HCT116 (cell line): ENCODE measurements around the gene VPS33B. TPM values are rescaled to one million over a fixed set of nuclear protein-coding genes. Genes with fewer than 3 reads are reported as not detected.

Experiments
- ATAC-seq: fragments of 200-7000 bp; cut with Tn5 transposase; 2 replicates; pipeline ENCODE4 v1.9.1; 2020; ENCODE audit warnings: mild to moderate bottlenecking, moderate library complexity
- BruUV-seq: library from RNA; stranded (reverse); fragments of 400-500 nt; replicated peaks from 2 replicates; lab custom pipeline; 2021; lab: Mats Ljungman, UMichigan
- CTCF ChIA-PET: fragments of 300-600 bp; sonication (Branson Sonifier 250); formaldehyde crosslinking; loops from one replicate; lab custom pipeline; 2021; ENCODE audit warnings: antibody characterized with exemption; lab: Charles Lee
- POLR2A ChIA-PET: fragments of 300-600, 350-600 bp; sonication (Branson Sonifier 250); formaldehyde crosslinking; loops from one replicate; lab custom pipeline; 2021; ENCODE audit warnings: antibody characterized with exemption; lab: Charles Lee
- RAD21 ChIA-PET, 2 experiments: fragments of 300-600 bp; sonication (Branson Sonifier 250); formaldehyde crosslinking; loops; one replicate each; lab custom pipeline; 2023; ENCODE audit warnings: low total read pairs in 2 of 2; ENCODE audit not compliant: uncharacterized antibody in 2 of 2, unreplicated experiment in 2 of 2, low non-redundant PET in 1 of 2; lab: Charles Lee
- DNase-seq: peaks from one replicate; pipeline ENCODE4 v3.0.0-alpha.2; 2010; ENCODE audit warnings: low read depth, low spot score
- H2AFZ ChIP-seq: fragments of 200-600 bp; shearing (Covaris generic), sonication (generic); 2 replicates; pipeline ENCODE4 v1.6.1; 2017; ENCODE audit warnings: low read depth, mixed run types, mixed read lengths, antibody characterized with exemption, low read length; ENCODE audit not compliant: poor library complexity, severe bottlenecking
- H3K27ac ChIP-seq: 2 replicates; pipeline ENCODE4 v1.5.1; 2012; ENCODE audit warnings: low read depth, low read length
- H3K27me3 ChIP-seq: fragments of 200-600 bp; sonication (generic); 2 replicates; pipeline ENCODE4 v1.6.1; 2016; ENCODE audit warnings: mixed run types, low read length, mixed read lengths; ENCODE audit not compliant: insufficient read depth
- H3K36me3 ChIP-seq, 2 experiments: fragments of 200-500 bp in 1 of 2; fragments of 200-600 bp in 1 of 2; sonication (Bioruptor generic) in 1 of 2; sonication (generic) in 1 of 2; 2 replicates each; pipeline versions ENCODE4 v1.5.1 to v1.6.1; 2014 to 2016; ENCODE audit warnings: low read length in 2 of 2, inconsistent platforms in 1 of 2, mixed read lengths in 1 of 2, mixed run types in 1 of 2; ENCODE audit not compliant: insufficient read depth in 2 of 2, control insufficient read depth in 1 of 2
- H3K4me1 ChIP-seq, 2 experiments: fragments of 200-600 bp in 1 of 2; sonication (generic) in 1 of 2; 2 replicates each; pipeline versions ENCODE4 v1.5.1 to v1.6.1; 2012 to 2017; ENCODE audit warnings: low read length in 2 of 2, inconsistent platforms in 1 of 2, mild to moderate bottlenecking in 1 of 2, mixed read lengths in 1 of 2, mixed run types in 1 of 2, moderate library complexity in 1 of 2; ENCODE audit not compliant: insufficient read depth in 2 of 2, control insufficient read depth in 1 of 2
- H3K4me2 ChIP-seq: fragments of 200-600 bp; sonication (generic); 2 replicates; pipeline ENCODE4 v1.6.1; 2017; ENCODE audit warnings: mixed run types, low read length, mixed read lengths
- H3K4me3 ChIP-seq, 2 experiments: fragments of 200-600 bp in 1 of 2; sonication (generic) in 1 of 2; replicated peaks in 1 of 2; 2 replicates each; pipeline ENCODE4 v1.5.1; 2011 to 2016; ENCODE audit warnings: low read length in 2 of 2, control low read depth in 1 of 2, low read depth in 1 of 2, mild to moderate bottlenecking in 1 of 2, mixed read lengths in 1 of 2, mixed run types in 1 of 2
- H3K79me2 ChIP-seq: fragments of 200-600 bp; sonication (generic); 2 replicates; pipeline ENCODE4 v1.6.1; 2017; ENCODE audit warnings: mild to moderate bottlenecking, mixed run types, low read length, moderate library complexity, mixed read lengths; ENCODE audit not compliant: insufficient read depth
- H3K9ac ChIP-seq: fragments of 200-600 bp; sonication (generic); 2 replicates; pipeline ENCODE4 v1.6.1; 2016; ENCODE audit warnings: low read length, mixed read lengths
- H3K9me2 ChIP-seq: fragments of 200-600 bp; sonication (generic), shearing (Covaris generic); 2 replicates; pipeline ENCODE4 v1.6.1; 2017; ENCODE audit warnings: mixed run types, mild to moderate bottlenecking, moderate library complexity; ENCODE audit not compliant: insufficient read depth
- H3K9me3 ChIP-seq, 2 experiments: fragments of 200-500 bp in 1 of 2; fragments of 200-600 bp in 1 of 2; sonication (Bioruptor generic) in 1 of 2; sonication (generic) in 1 of 2; 2 replicates each; pipeline ENCODE4 v1.6.1; 2014 to 2017; ENCODE audit warnings: low read length in 2 of 2, mixed read lengths in 2 of 2, inconsistent platforms in 1 of 2, low read depth in 1 of 2, mild to moderate bottlenecking in 1 of 2, mixed run types in 1 of 2, moderate library complexity in 1 of 2; ENCODE audit not compliant: control insufficient read depth in 1 of 2, insufficient read depth in 1 of 2
- H4K20me1 ChIP-seq: fragments of 200-600 bp; sonication (generic), shearing (Covaris generic); 2 replicates; pipeline ENCODE4 v1.6.1; 2017; ENCODE audit warnings: mixed run types, mild to moderate bottlenecking, moderate library complexity; ENCODE audit not compliant: insufficient read depth
- CEBPB ChIP-seq: IDR thresholded peaks from 2 replicates; pipeline ENCODE4 v1.6.1; 2012; ENCODE audit warnings: low read depth
- EZH2phosphoT487 ChIP-seq: fragments of 200-600 bp; IDR thresholded peaks from 2 replicates; pipeline ENCODE4 v1.6.1; 2018; ENCODE audit warnings: antibody characterized with exemption, borderline replicate concordance
- FOSL1 ChIP-seq: IDR thresholded peaks from 2 replicates; pipeline ENCODE4 v1.6.1; 2012; ENCODE audit warnings: low read depth
- JUND ChIP-seq: IDR thresholded peaks from 2 replicates; pipeline ENCODE4 v1.6.1; 2012
- MAX ChIP-seq: IDR thresholded peaks from 2 replicates; pipeline ENCODE4 v1.6.1; 2012
- TCF7L2 ChIP-seq: IDR thresholded peaks from 2 replicates; pipeline ENCODE4 v1.7.0; 2011; ENCODE audit warnings: borderline replicate concordance, inconsistent platforms; ENCODE audit not compliant: insufficient read depth, insufficient read length; ENCODE audit errors: extremely low read depth
- YY1 ChIP-seq: IDR thresholded peaks from 2 replicates; pipeline ENCODE4 v1.6.1; 2011; ENCODE audit warnings: low read length, low read depth, moderate library complexity, mild to moderate bottlenecking; ENCODE audit not compliant: insufficient replicate concordance; ENCODE audit errors: extremely low read depth
- ZBTB33 ChIP-seq: IDR thresholded peaks from 2 replicates; pipeline ENCODE4 v1.6.1; 2011; ENCODE audit warnings: mild to moderate bottlenecking, low read length, moderate library complexity; ENCODE audit not compliant: insufficient replicate concordance; ENCODE audit errors: extremely low read depth
- intact Hi-C: fragments of 100-400 bp; cut with micrococcal nuclease; formaldehyde crosslinking; loops from 2 replicates; pipeline ENCODE4 v1.10.0; 2022
- total RNA-seq: library from RNA; stranded (reverse); gene quantifications from one replicate; pipeline ENCODE4 v1.2.1, GENCODE V29; 2021; ENCODE audit not compliant: unreplicated experiment
- TF ChIP-seq, protein P1 (sequence below): IDR thresholded peaks from 2 replicates; pipeline ENCODE4 v1.6.1; 2012; ENCODE audit warnings: low read depth

Gene VPS33B
- total RNA-seq, 1 experiment from 2014 or later: 23.1 TPM

- no peak overlapping the region for H3K4me3 ChIP-seq
- H4K20me1 ChIP-seq: no peaks in the 10 kb centered on the region
- ChIA-PET POLR2A (no interaction called here), RAD21 (no interaction called here)
- no peak overlapping the region for H3K4me2 ChIP-seq
- ATAC-seq (no peak), DNase-seq (no peak)
- H3K4me1 ChIP-seq: no peaks in the 10 kb centered on the region
- H3K79me2 ChIP-seq: peaks cover 76% of the 10 kb centered on the region
- no peaks in the 10 kb centered on the region for H3K9me2 ChIP-seq
- no peak overlapping the region for H3K9ac ChIP-seq
- intact Hi-C loops: no loop called here
- peaks cover 47 to 70% of the 10 kb centered on the region in 2 experiments for H3K36me3 ChIP-seq
- H3K27ac ChIP-seq: no peak overlapping the region
- TF ChIP-seq MAX (no peak), EZH2phosphoT487 (no peak), ZBTB33 (no peak), CEBPB (no peak), FOSL1 (no peak), YY1 (no peak), JUND (no peak), TCF7L2 (no peak)
- TF ChIP-seq, protein P1, sequence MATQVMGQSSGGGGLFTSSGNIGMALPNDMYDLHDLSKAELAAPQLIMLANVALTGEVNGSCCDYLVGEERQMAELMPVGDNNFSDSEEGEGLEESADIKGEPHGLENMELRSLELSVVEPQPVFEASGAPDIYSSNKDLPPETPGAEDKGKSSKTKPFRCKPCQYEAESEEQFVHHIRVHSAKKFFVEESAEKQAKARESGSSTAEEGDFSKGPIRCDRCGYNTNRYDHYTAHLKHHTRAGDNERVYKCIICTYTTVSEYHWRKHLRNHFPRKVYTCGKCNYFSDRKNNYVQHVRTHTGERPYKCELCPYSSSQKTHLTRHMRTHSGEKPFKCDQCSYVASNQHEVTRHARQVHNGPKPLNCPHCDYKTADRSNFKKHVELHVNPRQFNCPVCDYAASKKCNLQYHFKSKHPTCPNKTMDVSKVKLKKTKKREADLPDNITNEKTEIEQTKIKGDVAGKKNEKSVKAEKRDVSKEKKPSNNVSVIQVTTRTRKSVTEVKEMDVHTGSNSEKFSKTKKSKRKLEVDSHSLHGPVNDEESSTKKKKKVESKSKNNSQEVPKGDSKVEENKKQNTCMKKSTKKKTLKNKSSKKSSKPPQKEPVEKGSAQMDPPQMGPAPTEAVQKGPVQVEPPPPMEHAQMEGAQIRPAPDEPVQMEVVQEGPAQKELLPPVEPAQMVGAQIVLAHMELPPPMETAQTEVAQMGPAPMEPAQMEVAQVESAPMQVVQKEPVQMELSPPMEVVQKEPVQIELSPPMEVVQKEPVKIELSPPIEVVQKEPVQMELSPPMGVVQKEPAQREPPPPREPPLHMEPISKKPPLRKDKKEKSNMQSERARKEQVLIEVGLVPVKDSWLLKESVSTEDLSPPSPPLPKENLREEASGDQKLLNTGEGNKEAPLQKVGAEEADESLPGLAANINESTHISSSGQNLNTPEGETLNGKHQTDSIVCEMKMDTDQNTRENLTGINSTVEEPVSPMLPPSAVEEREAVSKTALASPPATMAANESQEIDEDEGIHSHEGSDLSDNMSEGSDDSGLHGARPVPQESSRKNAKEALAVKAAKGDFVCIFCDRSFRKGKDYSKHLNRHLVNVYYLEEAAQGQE: no peak
- TF ChIP-seq, all 23 proteins: peak for 0
- CTCF ChIA-PET: no interaction called here
- no peaks in the 10 kb centered on the region for H3K27me3 ChIP-seq
- no TSS peak for BruUV-seq
- no peak overlapping the region for H2AFZ ChIP-seq
- no peaks in the 10 kb centered on the region for H3K9me3 ChIP-seq
These were observed 40.3 kb downstream of the VPS33B start for GRCh38 chr15:90982135-90982534.
